Dedifferentiated amniotic fluid mesenchymal stem cell (primary cell): ENCODE measurements around the gene FGFBP3.

Source experiments
- DNase-seq: peaks from one replicate; pipeline ENCODE4 v3.0.0-alpha.2; 2016; ENCODE audit errors: extremely low spot score

Gene FGFBP3

GRCh38 chr10:91909117-91909677, at the start of gene FGFBP3:
Gene FGFBP3, minus strand, starts transcription at chr10:91909486. Its CDS starts 517 bp downstream, at chr10:91908969.
- peak; percentile 49 for DNase-seq

GRCh38 chr10:91957091-91957490, 47.8 kb upstream of the FGFBP3 start:
- no peak for DNase-seq

GRCh38 chr10:91955114-91955513, 45.8 kb upstream of the FGFBP3 start:
- DNase-seq, result no peak

GRCh38 chr10:91953600-91954160, 44.4 kb upstream of the FGFBP3 start:
- no peak for DNase-seq

- no peak for DNase-seq
Observed at GRCh38 chr10:91944880-91945630, 35.8 kb upstream of the FGFBP3 start.

GRCh38 chr10:91941426-91941825, 32.1 kb upstream of the FGFBP3 start:
- DNase-seq, result no peak

GRCh38 chr10:91939653-91940052, 30.4 kb upstream of the FGFBP3 start:
- DNase-seq, result no peak

- no peak for DNase-seq
Observed at GRCh38 chr10:91935886-91936285, 26.6 kb upstream of the FGFBP3 start.

- no peak for DNase-seq
Observed at GRCh38 chr10:91932737-91933136, 23.5 kb upstream of the FGFBP3 start.

- no peak for DNase-seq
Observed at GRCh38 chr10:91931526-91932190, 22.4 kb upstream of the FGFBP3 start.

GRCh38 chr10:91930939-91931338, 21.7 kb upstream of the FGFBP3 start:
- no peak for DNase-seq

- DNase-seq, result peak; percentile 34
Observed at GRCh38 chr10:91925022-91925320, 15.7 kb upstream of the FGFBP3 start.

- peak; percentile 38 for DNase-seq
Observed at GRCh38 chr10:91924212-91925021, 15.1 kb upstream of the FGFBP3 start.

- peak; percentile 92 for DNase-seq
Observed at GRCh38 chr10:91923371-91924211, 14.3 kb upstream of the FGFBP3 start, which contains the start of gene BTAF1. Gene BTAF1, plus strand, starts transcription at chr10:91923770. Its CDS starts 307 bp downstream, at chr10:91924077.

GRCh38 chr10:91919651-91920050, 10.4 kb upstream of the FGFBP3 start:
- no peak for DNase-seq

GRCh38 chr10:91910467-91910866, 1.2 kb upstream of the FGFBP3 start:
- no peak for DNase-seq

- peak; percentile 54 for DNase-seq
Observed at GRCh38 chr10:91908337-91909116, 759 bp downstream of the FGFBP3 start.

- no peak for DNase-seq
Observed at GRCh38 chr10:91907914-91908336, 1.4 kb downstream of the FGFBP3 start.

- DNase-seq, result no peak
Observed at GRCh38 chr10:91907033-91907594, 2.2 kb downstream of the FGFBP3 start.
